ENCODE measurements around the gene ZNF768.

DNA sequence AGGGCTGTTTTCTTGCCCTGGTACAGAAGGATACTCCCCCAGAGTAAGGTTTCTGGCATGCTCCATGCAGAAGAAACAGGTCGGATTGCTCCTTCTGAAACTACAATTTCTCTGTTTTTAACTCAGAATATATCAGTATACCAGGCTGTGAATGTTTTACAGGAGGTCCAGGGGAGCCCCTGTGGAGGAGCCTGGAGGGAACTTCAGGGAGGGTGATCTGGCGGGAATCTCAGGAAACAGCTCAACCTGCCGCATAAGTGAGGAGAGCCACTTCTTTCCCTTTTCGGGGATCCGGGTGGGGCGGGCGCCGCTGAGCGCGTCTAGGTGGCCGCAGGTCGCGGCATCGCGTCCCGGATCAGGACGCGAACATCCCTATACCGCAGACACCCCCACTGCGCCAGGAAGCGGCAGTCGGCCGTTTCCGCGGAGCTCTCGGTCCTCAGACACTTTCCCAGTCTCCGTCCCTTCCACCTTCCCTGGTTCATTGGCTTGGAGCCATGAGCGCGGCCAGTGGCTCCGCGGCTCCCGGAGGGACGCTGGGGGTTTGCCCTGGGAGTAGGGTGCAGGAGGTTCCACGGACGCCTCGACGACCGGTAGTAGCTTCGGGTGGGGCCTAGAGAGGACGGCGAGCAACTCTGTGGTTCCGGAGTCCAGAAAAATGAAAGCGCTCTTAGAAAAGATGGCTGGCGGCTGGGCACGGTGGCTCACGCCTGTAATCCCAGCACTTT, 34.9 kb upstream of the ZNF768 start:
- TF ChIP-seq CTCF (conservative IDR thresholded peaks at IDR 0.05; ENCODE audit: low read length): no peak
- no peak for TF ChIP-seq EZH2phosphoT487 (IDR thresholded peaks at IDR 0.05; ENCODE audit: borderline replicate concordance, low read depth, low read length)

Data from OCI-LY7 (cell line).